A673 (cell line): ENCODE data around the gene MYLIP. TPM values are rescaled to one million over a fixed set of nuclear protein-coding genes. Genes with fewer than 3 reads are reported as not detected.

Experiments
- BruUV-seq: library from RNA; stranded (reverse); fragments of 400-500 nt; replicated peaks from 2 replicates; lab custom pipeline; 2021; lab: Mats Ljungman, UMichigan
- CTCF ChIA-PET: fragments of 300-600 bp; sonication (Branson Sonifier 250); formaldehyde crosslinking; loops from one replicate; lab custom pipeline; 2022; ENCODE audit warnings: antibody characterized with exemption; lab: Charles Lee
- POLR2A ChIA-PET: fragments of 300-600 bp; sonication (Branson Sonifier 250); formaldehyde crosslinking; loops from one replicate; lab custom pipeline; 2022; ENCODE audit warnings: antibody characterized with exemption; ENCODE audit not compliant: low non-redundant PET; lab: Charles Lee
- DNase-seq: peaks from one replicate; pipeline ENCODE4 v3.0.0-alpha.2; 2015; ENCODE audit warnings: low spot score
- H3K27ac ChIP-seq: fragments of 200-600 bp; sonication (generic); 2 replicates; pipeline ENCODE4 v1.5.1; 2016; ENCODE audit warnings: mixed run types, low read depth, mild to moderate bottlenecking, mixed read lengths, antibody characterized with exemption, low read length; ENCODE audit not compliant: poor library complexity, severe bottlenecking
- H3K27me3 ChIP-seq: fragments of 200-600 bp; sonication (generic); replicated peaks from 2 replicates; pipeline ENCODE4 v1.6.1; 2017; ENCODE audit warnings: mixed run types, low read depth, mild to moderate bottlenecking, mixed read lengths, antibody characterized with exemption, low read length; ENCODE audit not compliant: insufficient read depth, poor library complexity
- H3K36me3 ChIP-seq: fragments of 200-600 bp; sonication (generic); 2 replicates; pipeline ENCODE4 v1.6.1; 2016; ENCODE audit warnings: mixed run types, mild to moderate bottlenecking, mixed read lengths, antibody characterized with exemption, low read length; ENCODE audit not compliant: insufficient read depth, poor library complexity, severe bottlenecking
- H3K4me1 ChIP-seq: fragments of 200-600 bp; sonication (generic); 2 replicates; pipeline ENCODE4 v1.6.1; 2017; ENCODE audit warnings: mixed run types, mild to moderate bottlenecking, mixed read lengths, antibody characterized with exemption, low read length; ENCODE audit not compliant: insufficient read depth, poor library complexity, severe bottlenecking
- H3K4me3 ChIP-seq: fragments of 200-600 bp; sonication (generic); 2 replicates; pipeline ENCODE4 v1.5.1; 2016; ENCODE audit warnings: low read depth, mixed run types, mild to moderate bottlenecking, mixed read lengths, low read length; ENCODE audit not compliant: poor library complexity, severe bottlenecking
- H3K9me3 ChIP-seq: fragments of 200-600 bp; sonication (generic); 2 replicates; pipeline ENCODE4 v1.6.1; 2016; ENCODE audit warnings: mixed run types, low read depth, mild to moderate bottlenecking, mixed read lengths, antibody characterized with exemption, low read length; ENCODE audit not compliant: poor library complexity, severe bottlenecking
- EZH2 ChIP-seq: fragments of 200-600 bp; sonication (generic); IDR thresholded peaks from 2 replicates; pipeline ENCODE4 v1.6.1; 2017; ENCODE audit warnings: borderline replicate concordance, low read depth, mild to moderate bottlenecking, mixed read lengths, antibody characterized with exemption, low read length; ENCODE audit not compliant: poor library complexity, severe bottlenecking
- intact Hi-C: fragments of 100-400 bp; cut with micrococcal nuclease; formaldehyde crosslinking; loops from one replicate; pipeline ENCODE4 v1.10.0; 2022; ENCODE audit not compliant: unreplicated experiment
- total RNA-seq: library from RNA; stranded (reverse); gene quantifications from 2 replicates; pipeline ENCODE4 v1.2.3, GENCODE V29; 2021
- TF ChIP-seq, protein P1 (sequence below): fragments of 300-800, 200-600 bp; sonication (generic); conservative IDR thresholded peaks from 2 replicates; pipeline ENCODE4 v1.5.1; 2017; ENCODE audit warnings: low read depth, mild to moderate bottlenecking, antibody characterized with exemption, low read length, moderate library complexity, mixed read lengths

MYLIP gene
- total RNA-seq, 1 experiment from 2014 or later = 22.4 TPM

DNA sequence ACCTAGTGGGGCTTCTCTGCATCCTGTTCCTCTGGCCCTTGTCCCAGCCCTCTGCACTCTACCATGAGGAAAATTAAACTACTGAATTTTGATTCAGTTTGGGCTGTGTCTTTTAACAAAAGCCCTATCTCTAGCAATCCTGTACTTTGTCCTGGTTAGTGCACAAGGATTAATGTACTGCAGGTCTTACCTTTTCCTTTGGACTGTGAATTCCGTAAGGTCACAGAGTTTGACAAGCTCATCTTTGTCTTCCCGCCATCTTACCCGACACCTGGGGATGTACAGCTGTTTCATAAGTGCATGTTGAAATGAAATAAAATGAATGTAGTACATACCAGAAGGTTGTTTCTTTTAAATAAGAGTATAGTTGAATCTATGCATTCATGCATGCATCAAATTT, 41.5 kb upstream of the MYLIP start:
- ChIA-PET POLR2A (no interaction called here), CTCF (no interaction called here)
- Histone ChIP-seq H3K4me3 (no peak overlapping the region), H3K27ac (no peak overlapping the region), H3K9me3 (no peaks in the 10 kb centered on the region), H3K4me1 (no peaks in the 10 kb centered on the region), H3K27me3 (peaks cover 12% of the 10 kb centered on the region), H3K36me3 (no peaks in the 10 kb centered on the region)
- no peak for DNase-seq
- intact Hi-C loops = no loop called here
- no TSS peak for BruUV-seq
- TF ChIP-seq, protein P1, sequence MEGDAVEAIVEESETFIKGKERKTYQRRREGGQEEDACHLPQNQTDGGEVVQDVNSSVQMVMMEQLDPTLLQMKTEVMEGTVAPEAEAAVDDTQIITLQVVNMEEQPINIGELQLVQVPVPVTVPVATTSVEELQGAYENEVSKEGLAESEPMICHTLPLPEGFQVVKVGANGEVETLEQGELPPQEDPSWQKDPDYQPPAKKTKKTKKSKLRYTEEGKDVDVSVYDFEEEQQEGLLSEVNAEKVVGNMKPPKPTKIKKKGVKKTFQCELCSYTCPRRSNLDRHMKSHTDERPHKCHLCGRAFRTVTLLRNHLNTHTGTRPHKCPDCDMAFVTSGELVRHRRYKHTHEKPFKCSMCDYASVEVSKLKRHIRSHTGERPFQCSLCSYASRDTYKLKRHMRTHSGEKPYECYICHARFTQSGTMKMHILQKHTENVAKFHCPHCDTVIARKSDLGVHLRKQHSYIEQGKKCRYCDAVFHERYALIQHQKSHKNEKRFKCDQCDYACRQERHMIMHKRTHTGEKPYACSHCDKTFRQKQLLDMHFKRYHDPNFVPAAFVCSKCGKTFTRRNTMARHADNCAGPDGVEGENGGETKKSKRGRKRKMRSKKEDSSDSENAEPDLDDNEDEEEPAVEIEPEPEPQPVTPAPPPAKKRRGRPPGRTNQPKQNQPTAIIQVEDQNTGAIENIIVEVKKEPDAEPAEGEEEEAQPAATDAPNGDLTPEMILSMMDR = no peak
- no peak for TF ChIP-seq EZH2

DNA sequence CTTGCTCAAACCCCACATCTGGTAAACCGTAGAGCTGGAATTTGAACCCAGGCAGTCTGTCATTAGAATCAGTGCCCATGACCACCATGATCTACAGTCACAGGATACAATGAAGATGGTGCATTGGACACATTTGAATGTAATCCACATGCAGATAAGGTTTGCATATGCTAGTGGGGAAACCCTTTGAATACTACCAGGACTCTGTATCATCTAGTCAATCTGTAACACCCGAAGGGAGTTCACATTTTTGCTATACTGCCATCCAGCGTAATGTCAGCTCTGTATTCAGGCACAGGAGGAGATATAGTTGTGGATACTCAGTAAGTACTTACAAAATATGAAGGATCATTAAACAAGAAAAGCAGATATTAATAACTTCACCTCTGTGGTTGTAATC, 40.5 kb upstream of the MYLIP start:
- no peak for DNase-seq
- Histone ChIP-seq H3K27ac (no peak overlapping the region), H3K4me1 (no peaks in the 10 kb centered on the region), H3K4me3 (no peak overlapping the region), H3K27me3 (peaks cover 3% of the 10 kb centered on the region), H3K36me3 (no peaks in the 10 kb centered on the region), H3K9me3 (no peaks in the 10 kb centered on the region)
- intact Hi-C loops = no loop called here
- TF ChIP-seq, protein P1 = no peak
- no peak for TF ChIP-seq EZH2
- BruUV-seq = no TSS peak
- ChIA-PET CTCF (no interaction called here), POLR2A (no interaction called here)

DNA sequence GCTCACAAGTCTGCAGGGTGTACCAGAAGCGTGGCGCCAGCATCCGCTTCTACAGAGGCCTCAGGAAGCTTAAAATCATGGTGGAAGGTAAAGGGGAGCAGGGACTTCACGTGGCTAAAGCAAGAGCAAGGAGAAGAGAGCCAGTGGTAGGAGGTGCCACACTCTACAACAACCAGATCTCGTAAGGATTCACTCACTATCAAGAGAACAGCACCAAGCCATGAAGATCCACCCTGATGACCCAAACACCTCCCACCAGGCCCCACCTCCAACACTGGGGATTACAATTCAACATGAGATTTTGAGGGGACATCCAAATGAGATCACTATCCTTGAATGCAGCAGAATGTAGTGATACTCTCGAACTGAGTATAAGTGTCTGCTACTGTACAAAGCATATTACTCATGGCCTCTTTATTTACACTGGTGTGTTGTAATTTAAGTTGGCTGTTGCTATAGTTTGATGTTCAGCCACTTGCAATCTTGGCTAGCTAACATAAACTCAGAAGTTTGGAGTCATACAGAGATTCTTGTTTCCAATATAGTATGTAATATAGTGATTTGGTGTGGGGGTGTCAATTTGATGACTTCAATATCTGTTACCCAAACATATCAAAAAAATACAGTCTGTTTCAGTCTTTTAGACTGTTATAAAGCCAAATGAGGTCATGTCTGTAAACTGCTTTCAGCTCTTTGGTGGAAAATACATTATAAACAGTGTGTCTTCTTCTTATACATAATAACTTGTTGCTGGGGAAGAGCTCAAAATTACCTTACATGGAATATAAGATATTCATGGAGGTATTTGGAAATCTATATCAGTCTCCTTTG, 39.4 kb upstream of the MYLIP start:
- no peak overlapping the region for H3K27ac ChIP-seq
- no peaks in the 10 kb centered on the region for H3K4me1 ChIP-seq
- ChIA-PET POLR2A (no interaction called here), CTCF (no interaction called here)
- H3K27me3 ChIP-seq = no peaks in the 10 kb centered on the region
- H3K4me3 ChIP-seq = no peak overlapping the region
- no peaks in the 10 kb centered on the region for H3K9me3 ChIP-seq
- no peak for TF ChIP-seq EZH2
- TF ChIP-seq, protein P1 = no peak
- no peaks in the 10 kb centered on the region for H3K36me3 ChIP-seq
- intact Hi-C loops = no loop called here
- no TSS peak for BruUV-seq
- no peak for DNase-seq
